ENCODE data around the gene ATP9A.
"Not testable (repeated sequence)": the region's sequence is repeated elsewhere in the genome, so short reads cannot be mapped to it uniquely, and the experiment has no call there.

Gene ATP9A

DNA sequence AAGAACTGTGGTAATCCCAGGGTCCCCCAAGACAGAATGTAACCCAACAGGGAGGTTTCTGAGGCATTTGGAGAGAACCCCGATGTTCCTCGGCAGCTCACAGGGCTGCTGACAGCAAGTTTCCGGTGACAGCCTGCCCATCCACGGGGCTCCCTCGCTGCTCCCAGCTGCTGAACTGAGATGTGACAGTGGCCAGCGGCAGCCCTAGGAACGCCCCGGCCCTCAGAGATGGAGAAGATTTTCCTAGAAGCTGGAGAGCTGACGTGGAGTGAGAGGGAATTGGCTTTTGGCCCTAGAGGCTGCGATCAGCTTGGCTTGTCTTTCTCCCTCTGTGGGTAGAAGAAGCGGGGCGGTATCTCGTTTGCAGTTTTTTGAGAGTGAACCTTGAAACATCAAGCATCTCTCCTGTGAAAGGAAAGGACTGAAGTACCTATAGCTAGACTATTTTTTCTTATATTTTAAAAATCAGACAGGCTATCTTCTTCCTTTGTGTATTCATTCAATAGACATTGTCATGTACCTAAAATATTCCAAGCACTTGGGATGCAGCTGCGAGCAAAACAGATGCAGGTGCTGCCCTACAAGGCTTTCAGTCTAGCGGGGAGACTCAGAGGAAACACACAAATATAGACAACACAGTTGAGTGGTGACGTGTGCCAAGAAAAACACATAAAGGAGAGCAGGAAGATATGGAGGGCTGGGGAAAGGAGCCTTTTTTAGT is 197.3 kb downstream of the ATP9A start:
- Histone ChIP-seq H3K27me3 (ENCODE audit: insufficient read depth, poor library complexity, severe bottlenecking) (no peaks in the 10 kb centered on the region), H3K4me3 (replicated peaks; ENCODE audit: insufficient read depth, low read length) (no peak overlapping the region), H3K27ac (replicated peaks) (no peak overlapping the region)
- no peak for DNase-seq (ENCODE audit: low read depth in 1 of 2, low spot score in 1 of 2)
- TF ChIP-seq GABPA (IDR thresholded peaks at IDR 0.05; ENCODE audit: low read depth) (no peak), POLR2AphosphoS5 (IDR thresholded peaks at IDR 0.05; ENCODE audit: low read depth) (no peak), SPI1 (IDR thresholded peaks at IDR 0.05; ENCODE audit: borderline replicate concordance, low read depth) (no peak)
- TF ChIP-seq, protein P1, sequence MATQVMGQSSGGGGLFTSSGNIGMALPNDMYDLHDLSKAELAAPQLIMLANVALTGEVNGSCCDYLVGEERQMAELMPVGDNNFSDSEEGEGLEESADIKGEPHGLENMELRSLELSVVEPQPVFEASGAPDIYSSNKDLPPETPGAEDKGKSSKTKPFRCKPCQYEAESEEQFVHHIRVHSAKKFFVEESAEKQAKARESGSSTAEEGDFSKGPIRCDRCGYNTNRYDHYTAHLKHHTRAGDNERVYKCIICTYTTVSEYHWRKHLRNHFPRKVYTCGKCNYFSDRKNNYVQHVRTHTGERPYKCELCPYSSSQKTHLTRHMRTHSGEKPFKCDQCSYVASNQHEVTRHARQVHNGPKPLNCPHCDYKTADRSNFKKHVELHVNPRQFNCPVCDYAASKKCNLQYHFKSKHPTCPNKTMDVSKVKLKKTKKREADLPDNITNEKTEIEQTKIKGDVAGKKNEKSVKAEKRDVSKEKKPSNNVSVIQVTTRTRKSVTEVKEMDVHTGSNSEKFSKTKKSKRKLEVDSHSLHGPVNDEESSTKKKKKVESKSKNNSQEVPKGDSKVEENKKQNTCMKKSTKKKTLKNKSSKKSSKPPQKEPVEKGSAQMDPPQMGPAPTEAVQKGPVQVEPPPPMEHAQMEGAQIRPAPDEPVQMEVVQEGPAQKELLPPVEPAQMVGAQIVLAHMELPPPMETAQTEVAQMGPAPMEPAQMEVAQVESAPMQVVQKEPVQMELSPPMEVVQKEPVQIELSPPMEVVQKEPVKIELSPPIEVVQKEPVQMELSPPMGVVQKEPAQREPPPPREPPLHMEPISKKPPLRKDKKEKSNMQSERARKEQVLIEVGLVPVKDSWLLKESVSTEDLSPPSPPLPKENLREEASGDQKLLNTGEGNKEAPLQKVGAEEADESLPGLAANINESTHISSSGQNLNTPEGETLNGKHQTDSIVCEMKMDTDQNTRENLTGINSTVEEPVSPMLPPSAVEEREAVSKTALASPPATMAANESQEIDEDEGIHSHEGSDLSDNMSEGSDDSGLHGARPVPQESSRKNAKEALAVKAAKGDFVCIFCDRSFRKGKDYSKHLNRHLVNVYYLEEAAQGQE (IDR thresholded peaks at IDR 0.05; ENCODE audit: insufficient replicate concordance, low read depth) = no peak
- TF ChIP-seq, protein P2, sequence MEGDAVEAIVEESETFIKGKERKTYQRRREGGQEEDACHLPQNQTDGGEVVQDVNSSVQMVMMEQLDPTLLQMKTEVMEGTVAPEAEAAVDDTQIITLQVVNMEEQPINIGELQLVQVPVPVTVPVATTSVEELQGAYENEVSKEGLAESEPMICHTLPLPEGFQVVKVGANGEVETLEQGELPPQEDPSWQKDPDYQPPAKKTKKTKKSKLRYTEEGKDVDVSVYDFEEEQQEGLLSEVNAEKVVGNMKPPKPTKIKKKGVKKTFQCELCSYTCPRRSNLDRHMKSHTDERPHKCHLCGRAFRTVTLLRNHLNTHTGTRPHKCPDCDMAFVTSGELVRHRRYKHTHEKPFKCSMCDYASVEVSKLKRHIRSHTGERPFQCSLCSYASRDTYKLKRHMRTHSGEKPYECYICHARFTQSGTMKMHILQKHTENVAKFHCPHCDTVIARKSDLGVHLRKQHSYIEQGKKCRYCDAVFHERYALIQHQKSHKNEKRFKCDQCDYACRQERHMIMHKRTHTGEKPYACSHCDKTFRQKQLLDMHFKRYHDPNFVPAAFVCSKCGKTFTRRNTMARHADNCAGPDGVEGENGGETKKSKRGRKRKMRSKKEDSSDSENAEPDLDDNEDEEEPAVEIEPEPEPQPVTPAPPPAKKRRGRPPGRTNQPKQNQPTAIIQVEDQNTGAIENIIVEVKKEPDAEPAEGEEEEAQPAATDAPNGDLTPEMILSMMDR (IDR thresholded peaks at IDR 0.05; ENCODE audit: insufficient read depth, low read length) = no peak

DNA sequence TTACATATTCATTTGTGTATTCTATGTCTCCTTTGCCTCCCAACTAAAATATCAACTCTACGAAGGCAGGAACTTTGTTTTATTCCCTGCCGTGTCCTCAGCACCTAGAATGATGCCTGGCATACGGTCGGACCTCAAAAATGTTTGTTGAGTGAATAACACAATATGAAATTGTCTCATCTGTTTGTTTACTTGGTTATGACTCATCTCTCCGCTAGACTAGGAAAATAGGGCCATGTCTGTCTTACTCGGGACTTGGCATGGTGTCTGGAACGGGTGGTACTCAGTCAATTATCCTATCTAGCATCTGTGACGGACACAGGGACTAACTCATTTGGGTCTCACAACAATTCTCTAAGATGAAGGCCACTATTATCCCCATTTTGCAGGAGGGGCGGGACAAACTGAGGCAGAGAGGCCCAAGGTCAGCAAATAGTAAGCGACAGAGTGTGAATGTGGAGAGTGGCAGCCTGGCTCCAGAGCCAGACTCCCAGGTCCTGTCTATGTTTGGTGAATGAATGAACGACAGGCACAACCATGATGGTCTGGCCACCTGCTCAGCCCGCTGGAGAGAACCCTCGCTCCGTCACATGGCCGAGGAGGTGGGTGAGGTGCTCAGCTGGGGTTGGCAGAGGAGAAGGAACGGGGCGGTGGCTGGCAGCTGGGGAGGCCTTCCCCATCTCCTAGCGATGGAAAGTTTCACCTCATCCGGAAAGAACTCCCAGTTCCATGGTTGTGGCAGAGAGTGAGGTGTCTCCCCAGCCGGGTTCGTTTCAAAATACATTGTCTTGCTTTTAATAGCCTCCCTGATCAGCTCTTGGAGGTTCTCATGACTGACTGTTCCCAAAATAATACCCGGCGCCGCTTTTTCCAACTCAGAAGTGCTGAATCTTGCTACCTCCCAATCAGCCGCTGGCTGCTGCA is 198.1 kb downstream of the ATP9A start:
- no peaks in the 10 kb centered on the region for H3K27me3 ChIP-seq (ENCODE audit: insufficient read depth, poor library complexity, severe bottlenecking)
- DNase-seq (ENCODE audit: low read depth in 1 of 2, low spot score in 1 of 2) = no peak
- no peak overlapping the region for H3K27ac ChIP-seq (replicated peaks)
- TF ChIP-seq POLR2AphosphoS5 (IDR thresholded peaks at IDR 0.05; ENCODE audit: low read depth) (no peak), SPI1 (IDR thresholded peaks at IDR 0.05; ENCODE audit: borderline replicate concordance, low read depth) (no peak), GABPA (IDR thresholded peaks at IDR 0.05; ENCODE audit: low read depth) (no peak)
- TF ChIP-seq, protein P1 (IDR thresholded peaks at IDR 0.05; ENCODE audit: insufficient replicate concordance, low read depth) = no peak
- TF ChIP-seq, protein P2 (IDR thresholded peaks at IDR 0.05; ENCODE audit: insufficient read depth, low read length) = no peak
- no peak overlapping the region for H3K4me3 ChIP-seq (replicated peaks; ENCODE audit: insufficient read depth, low read length)

DNA sequence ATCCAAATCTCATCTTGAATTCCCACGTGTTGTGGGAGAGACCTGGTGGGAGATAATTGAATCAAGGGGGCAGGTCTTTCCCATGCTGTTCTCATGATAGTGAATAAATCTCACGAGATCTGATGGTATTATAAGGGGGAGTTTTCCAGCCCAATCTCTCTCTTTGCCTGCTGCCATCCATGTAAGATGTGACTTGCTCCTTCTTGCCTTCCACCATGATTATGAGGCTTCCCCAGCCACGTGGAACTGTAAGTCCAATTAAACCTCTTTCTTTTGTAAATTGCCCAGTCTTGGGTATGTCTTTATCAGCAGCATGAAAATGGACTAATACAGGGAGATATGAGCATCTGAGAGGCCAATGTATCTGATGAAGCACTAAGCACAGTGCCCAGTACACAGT is 199.7 kb downstream of the ATP9A start:
- not testable (repeated sequence) for H3K27ac ChIP-seq (replicated peaks); H3K27me3 ChIP-seq (ENCODE audit: insufficient read depth, poor library complexity, severe bottlenecking); DNase-seq (ENCODE audit: low read depth in 1 of 2, low spot score in 1 of 2); H3K4me3 ChIP-seq (replicated peaks; ENCODE audit: insufficient read depth, low read length)

DNA sequence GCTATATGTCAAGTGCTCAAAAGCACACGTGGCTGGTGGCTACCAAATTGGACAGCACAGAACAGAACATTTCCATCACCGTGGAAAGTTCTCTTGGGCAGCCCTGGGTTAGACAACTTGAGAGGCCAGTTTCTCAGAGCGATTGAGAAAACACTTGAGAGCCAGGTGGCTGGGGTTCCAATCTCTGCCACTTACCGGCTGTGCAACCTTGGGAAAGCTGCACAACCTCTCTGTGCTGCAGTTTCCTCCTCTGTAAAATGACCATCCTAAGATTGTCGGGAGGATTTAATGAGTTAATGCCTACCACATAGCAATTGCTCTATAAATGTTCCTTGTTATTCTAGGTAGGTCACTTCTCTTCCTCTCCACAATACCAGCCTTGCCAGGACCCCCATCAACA is 200.6 kb downstream of the ATP9A start:
- DNase-seq (ENCODE audit: low read depth in 1 of 2, low spot score in 1 of 2) = no peak
- TF ChIP-seq SPI1 (IDR thresholded peaks at IDR 0.05; ENCODE audit: borderline replicate concordance, low read depth) (no peak), GABPA (IDR thresholded peaks at IDR 0.05; ENCODE audit: low read depth) (no peak), POLR2AphosphoS5 (IDR thresholded peaks at IDR 0.05; ENCODE audit: low read depth) (no peak)
- TF ChIP-seq, protein P2 (IDR thresholded peaks at IDR 0.05; ENCODE audit: insufficient read depth, low read length) = no peak
- TF ChIP-seq, protein P1 (IDR thresholded peaks at IDR 0.05; ENCODE audit: insufficient replicate concordance, low read depth) = no peak
- Histone ChIP-seq H3K27ac (replicated peaks) (no peak overlapping the region), H3K27me3 (ENCODE audit: insufficient read depth, poor library complexity, severe bottlenecking) (peaks cover 19% of the 10 kb centered on the region), H3K4me3 (replicated peaks; ENCODE audit: insufficient read depth, low read length) (no peak overlapping the region)

All from HL-60 (cell line).